Globus pallidus (tissue), 1 donor: Measurements from ENCODE around the gene FBXW4.
"Not testable (repeated sequence)": the region's sequence is repeated elsewhere in the genome, so short reads cannot be mapped to it uniquely, and the experiment has no call there.

ENCODE experiments used
- DNase-seq: peaks from one replicate; pipeline ENCODE4 v3.0.0-alpha.2; 2015; ENCODE audit warnings: low spot score

Gene FBXW4

GRCh38 chr10:101655570-101655969 lies 39.4 kb downstream of the FBXW4 start:
- no peak for DNase-seq

GRCh38 chr10:101653536-101653935 lies 41.4 kb downstream of the FBXW4 start:
- DNase-seq, result no peak

- DNase-seq, result no peak
These were observed 43.6 kb downstream of the FBXW4 start for GRCh38 chr10:101651336-101651735.

GRCh38 chr10:101650863-101651262 lies 44.1 kb downstream of the FBXW4 start:
- DNase-seq, result no peak

- DNase-seq, result no peak
These were observed 45.4 kb downstream of the FBXW4 start for GRCh38 chr10:101649525-101650085.

- DNase-seq, result no peak
These were observed 47.7 kb downstream of the FBXW4 start for GRCh38 chr10:101647255-101647654.

GRCh38 chr10:101646364-101646763 lies 48.6 kb downstream of the FBXW4 start:
- DNase-seq, result peak; percentile 79

- no peak for DNase-seq
These were observed 49.3 kb downstream of the FBXW4 start for GRCh38 chr10:101645659-101646058.

GRCh38 chr10:101644002-101644401 lies 51.0 kb downstream of the FBXW4 start:
- DNase-seq, result peak; percentile 46

GRCh38 chr10:101643546-101643945 lies 51.4 kb downstream of the FBXW4 start:
- no peak for DNase-seq

- no peak for DNase-seq
These were observed 55.6 kb downstream of the FBXW4 start for GRCh38 chr10:101639141-101639900.

GRCh38 chr10:101633510-101633909 lies 61.5 kb downstream of the FBXW4 start:
- not testable (repeated sequence) for DNase-seq

GRCh38 chr10:101631821-101632475 lies 63.0 kb downstream of the FBXW4 start:
- no peak for DNase-seq

GRCh38 chr10:101630633-101630920 lies 64.4 kb downstream of the FBXW4 start:
- no peak for DNase-seq

- peak; percentile 76 for DNase-seq
These were observed 64.9 kb downstream of the FBXW4 start for GRCh38 chr10:101629837-101630632.

GRCh38 chr10:101625821-101626412 lies 69.1 kb downstream of the FBXW4 start:
- DNase-seq, result no peak

GRCh38 chr10:101624526-101625102 lies 70.4 kb downstream of the FBXW4 start:
- no peak for DNase-seq

GRCh38 chr10:101623528-101623927 lies 71.4 kb downstream of the FBXW4 start:
- no peak for DNase-seq

- no peak for DNase-seq
These were observed 75.0 kb downstream of the FBXW4 start for GRCh38 chr10:101619983-101620382.

GRCh38 chr10:101618871-101619270 lies 76.1 kb downstream of the FBXW4 start:
- DNase-seq, result no peak

GRCh38 chr10:101617824-101618568 lies 77.0 kb downstream of the FBXW4 start:
- DNase-seq, result no peak
